Calu3 (cell line): Measurements from ENCODE around the gene FGF5. TPM values are rescaled to one million over a fixed set of nuclear protein-coding genes. Genes with fewer than 3 reads are reported as not detected.

Experiments used
- Bru-seq: library from RNA; stranded (reverse); fragments of 400-500 nt; gene quantifications from one replicate; lab custom pipeline; 2021; lab: Mats Ljungman, UMichigan
- BruChase-seq, 2 experiments: library from RNA; stranded (reverse); fragments of 400-500 nt; gene quantifications; one replicate each; lab custom pipeline; 2021; lab: Mats Ljungman, UMichigan
- BruUV-seq: library from RNA; stranded (reverse); fragments of 400-500 nt; replicated peaks from 2 replicates; lab custom pipeline; 2021; lab: Mats Ljungman, UMichigan
- CTCF ChIA-PET: fragments of 300-600 bp; sonication (Branson Sonifier 250); formaldehyde crosslinking; loops from one replicate; lab custom pipeline; 2022; ENCODE audit warnings: antibody characterized with exemption; lab: Charles Lee
- DNase-seq: peaks from one replicate; pipeline ENCODE4 v3.0.0; 2022
- H3K27ac Mint-ChIP-seq: one replicate; pipeline ENCODE4 v1.8.0; 2022; ENCODE audit warnings: mixed read lengths; ENCODE audit not compliant: unreplicated experiment
- H3K27me3 Mint-ChIP-seq: one replicate; pipeline ENCODE4 v1.8.0; 2022; ENCODE audit warnings: mixed read lengths; ENCODE audit not compliant: unreplicated experiment
- H3K36me3 Mint-ChIP-seq: one replicate; pipeline ENCODE4 v1.8.0; 2022; ENCODE audit warnings: mild to moderate bottlenecking, moderate library complexity, mixed read lengths; ENCODE audit not compliant: insufficient read depth, unreplicated experiment
- H3K4me1 Mint-ChIP-seq: one replicate; pipeline ENCODE4 v1.8.0; 2022; ENCODE audit warnings: mild to moderate bottlenecking, low read depth, mixed read lengths; ENCODE audit not compliant: unreplicated experiment
- H3K4me3 Mint-ChIP-seq: one replicate; pipeline ENCODE4 v1.8.0; 2022; ENCODE audit warnings: mild to moderate bottlenecking, low read depth, moderate library complexity, mixed read lengths; ENCODE audit not compliant: unreplicated experiment
- H3K9me3 Mint-ChIP-seq: one replicate; pipeline ENCODE4 v1.8.0; 2022; ENCODE audit warnings: low read depth, mixed read lengths; ENCODE audit not compliant: unreplicated experiment
- intact Hi-C: fragments of 100-400 bp; cut with micrococcal nuclease; formaldehyde crosslinking; loops from one replicate; pipeline ENCODE4 v1.10.0; 2022; ENCODE audit not compliant: unreplicated experiment
- long read RNA-seq: library from polyadenylated mRNA; stranded (forward); transcript quantifications from one replicate; pipeline ENCODE4 v2.0.0, GENCODE V29; 2022
- total RNA-seq: library from RNA; stranded (reverse); gene quantifications from 2 replicates; pipeline ENCODE4 v1.2.3, GENCODE V29; 2022
- TF ChIP-seq, protein P1 (sequence below): fragments of 200-600 bp; IDR thresholded peaks from one replicate; pipeline ENCODE4 v1.8.0; 2022; ENCODE audit warnings: antibody characterized with exemption; ENCODE audit not compliant: unreplicated experiment

FGF5 gene
- total RNA-seq (0.50 and 0.81 TPM in 2 replicates), Bru-seq, nascent RNA (percentile 8 among the genes with signal in this experiment), BruChase-seq, experiment 1, labeled RNA remaining after a 6-hour chase (percentile 16 among the genes with signal in this experiment), BruChase-seq, experiment 2, labeled RNA remaining after a 2-hour chase (percentile 14 among the genes with signal in this experiment)
- long read RNA-seq: 0 reads

- peak; percentile 55 for DNase-seq
Observed at GRCh38 chr4:80266253-80266901, at the start of gene FGF5. Gene FGF5, plus strand, starts transcription at chr4:80266664. Its CDS starts 161 bp downstream, at chr4:80266825.

GRCh38 chr4:80219301-80220025 lies 47.0 kb upstream of the FGF5 start:
- H3K36me3 Mint-ChIP-seq: no peaks in the 10 kb centered on the region
- no peaks in the 10 kb centered on the region for H3K27me3 Mint-ChIP-seq
- H3K4me1 Mint-ChIP-seq: no peaks in the 10 kb centered on the region
- H3K27ac Mint-ChIP-seq: no peak overlapping the region
- TF ChIP-seq, protein P1, sequence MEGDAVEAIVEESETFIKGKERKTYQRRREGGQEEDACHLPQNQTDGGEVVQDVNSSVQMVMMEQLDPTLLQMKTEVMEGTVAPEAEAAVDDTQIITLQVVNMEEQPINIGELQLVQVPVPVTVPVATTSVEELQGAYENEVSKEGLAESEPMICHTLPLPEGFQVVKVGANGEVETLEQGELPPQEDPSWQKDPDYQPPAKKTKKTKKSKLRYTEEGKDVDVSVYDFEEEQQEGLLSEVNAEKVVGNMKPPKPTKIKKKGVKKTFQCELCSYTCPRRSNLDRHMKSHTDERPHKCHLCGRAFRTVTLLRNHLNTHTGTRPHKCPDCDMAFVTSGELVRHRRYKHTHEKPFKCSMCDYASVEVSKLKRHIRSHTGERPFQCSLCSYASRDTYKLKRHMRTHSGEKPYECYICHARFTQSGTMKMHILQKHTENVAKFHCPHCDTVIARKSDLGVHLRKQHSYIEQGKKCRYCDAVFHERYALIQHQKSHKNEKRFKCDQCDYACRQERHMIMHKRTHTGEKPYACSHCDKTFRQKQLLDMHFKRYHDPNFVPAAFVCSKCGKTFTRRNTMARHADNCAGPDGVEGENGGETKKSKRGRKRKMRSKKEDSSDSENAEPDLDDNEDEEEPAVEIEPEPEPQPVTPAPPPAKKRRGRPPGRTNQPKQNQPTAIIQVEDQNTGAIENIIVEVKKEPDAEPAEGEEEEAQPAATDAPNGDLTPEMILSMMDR: no peak
- intact Hi-C loops: loop anchor here (2.0 to 5.0 kb wide), 4 partner anchors 115 to 1177 kb away; partner anchors contain the start of gene CFAP299
- BruUV-seq: no TSS peak
- no peaks in the 10 kb centered on the region for H3K9me3 Mint-ChIP-seq
- CTCF ChIA-PET: interaction anchor here (1.7 to 2.0 kb wide), 2 partner anchors 17 to 103 kb away, joined by 4 to 9 read pairs; no protein-coding TSS in a partner anchor
- H3K4me3 Mint-ChIP-seq: no peak overlapping the region
- no peak for DNase-seq

More at GRCh38 chr4:80266253-80266901, at the start of gene FGF5:
- peaks cover 19% of the 10 kb centered on the region for H3K27me3 Mint-ChIP-seq
- peak within 1 kb of the TSS; percentile 29 for H3K27ac Mint-ChIP-seq
- intact Hi-C loops: no loop called here
- H3K9me3 Mint-ChIP-seq: no peaks in the 10 kb centered on the region
- no peaks in the 10 kb centered on the region for H3K4me1 Mint-ChIP-seq
- TF ChIP-seq, protein P1: no peak
- CTCF ChIA-PET: interaction anchor here (0.5 to 0.9 kb wide), 2 partner anchors 8 to 69 kb away, joined by 3 to 5 read pairs; partner anchors contain the start of gene CFAP299
- H3K36me3 Mint-ChIP-seq: peaks cover 16% of the 10 kb centered on the region
- no TSS peak for BruUV-seq
- peak within 1 kb of the TSS; percentile 80 for H3K4me3 Mint-ChIP-seq

DNA sequence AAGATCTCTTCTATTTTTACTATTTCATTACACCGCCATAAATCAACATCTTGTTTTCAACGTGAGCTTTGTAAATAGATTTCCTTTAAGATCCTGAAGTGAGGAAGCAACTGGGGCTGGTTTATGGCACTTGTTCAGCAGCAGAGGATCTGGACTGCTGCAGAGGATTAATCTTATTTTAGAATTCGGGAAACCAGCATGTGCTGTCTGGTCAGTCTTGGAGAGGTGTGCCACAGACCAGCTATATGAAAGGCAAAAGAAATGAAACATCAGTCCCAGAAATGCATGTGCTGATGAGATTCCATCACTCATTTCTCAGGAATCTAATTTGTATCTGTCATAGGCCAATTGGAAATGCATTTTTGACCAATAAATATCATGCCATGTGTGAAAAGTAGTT lies 45.8 kb upstream of the FGF5 start:
- TF ChIP-seq, protein P1: peak; percentile 14
- Mint-ChIP-seq H3K36me3 (no peaks in the 10 kb centered on the region), H3K27me3 (no peaks in the 10 kb centered on the region), H3K9me3 (no peaks in the 10 kb centered on the region), H3K27ac (no peak overlapping the region), H3K4me1 (no peaks in the 10 kb centered on the region), H3K4me3 (no peak overlapping the region)
- CTCF ChIA-PET: interaction anchor here (0.6 to 2.0 kb wide), 6 partner anchors 18 to 1269 kb away, joined by 3 to 9 read pairs (median 4); partner anchors contain the start of gene CFAP299
- intact Hi-C loops: loop anchor here (1.0 to 5.0 kb wide), 3 partner anchors 102 to 832 kb away; partner anchors contain the start of gene CFAP299
- no peak for DNase-seq
- no TSS peak for BruUV-seq

DNA sequence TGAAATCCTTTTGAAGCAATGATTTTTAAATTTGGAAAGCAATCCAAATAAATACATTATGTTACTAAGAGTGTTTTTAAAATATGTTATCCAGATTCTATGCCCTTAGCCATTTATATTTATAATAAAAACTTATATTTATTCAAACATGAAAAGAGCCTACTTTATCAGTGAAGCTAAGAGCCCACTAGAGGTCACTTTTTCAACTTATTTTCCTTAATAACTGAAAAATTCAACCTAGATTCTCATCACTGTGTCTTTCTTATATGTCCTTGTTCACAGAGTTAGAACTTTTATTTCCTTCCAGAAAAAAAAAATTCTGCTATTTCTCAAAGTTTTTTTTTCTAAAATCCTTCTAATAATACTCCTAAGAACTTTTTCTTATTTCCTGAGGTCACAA lies 45.3 kb upstream of the FGF5 start:
- H3K4me1 Mint-ChIP-seq: no peaks in the 10 kb centered on the region
- TF ChIP-seq, protein P1: no peak
- H3K9me3 Mint-ChIP-seq: no peaks in the 10 kb centered on the region
- DNase-seq: no peak
- H3K27ac Mint-ChIP-seq: no peak overlapping the region
- CTCF ChIA-PET: interaction anchor here (0.6 to 2.0 kb wide), 5 partner anchors 102 to 1270 kb away, joined by 3 to 9 read pairs (median 4); partner anchors contain the start of gene CFAP299
- intact Hi-C loops: loop anchor here (1.0 to 5.0 kb wide), 3 partner anchors 101 to 831 kb away; partner anchors contain the start of gene CFAP299
- H3K27me3 Mint-ChIP-seq: no peaks in the 10 kb centered on the region
- BruUV-seq: no TSS peak
- no peaks in the 10 kb centered on the region for H3K36me3 Mint-ChIP-seq
- no peak overlapping the region for H3K4me3 Mint-ChIP-seq
